ENCODE measurements around the gene C19orf12. TPM values are rescaled to one million over a fixed set of nuclear protein-coding genes. Genes with fewer than 3 reads are reported as not detected.

C19orf12 gene
- total RNA-seq, 6 donors from 2014 or later = 11.4 to 30.4 (median 21.4) TPM

DNA sequence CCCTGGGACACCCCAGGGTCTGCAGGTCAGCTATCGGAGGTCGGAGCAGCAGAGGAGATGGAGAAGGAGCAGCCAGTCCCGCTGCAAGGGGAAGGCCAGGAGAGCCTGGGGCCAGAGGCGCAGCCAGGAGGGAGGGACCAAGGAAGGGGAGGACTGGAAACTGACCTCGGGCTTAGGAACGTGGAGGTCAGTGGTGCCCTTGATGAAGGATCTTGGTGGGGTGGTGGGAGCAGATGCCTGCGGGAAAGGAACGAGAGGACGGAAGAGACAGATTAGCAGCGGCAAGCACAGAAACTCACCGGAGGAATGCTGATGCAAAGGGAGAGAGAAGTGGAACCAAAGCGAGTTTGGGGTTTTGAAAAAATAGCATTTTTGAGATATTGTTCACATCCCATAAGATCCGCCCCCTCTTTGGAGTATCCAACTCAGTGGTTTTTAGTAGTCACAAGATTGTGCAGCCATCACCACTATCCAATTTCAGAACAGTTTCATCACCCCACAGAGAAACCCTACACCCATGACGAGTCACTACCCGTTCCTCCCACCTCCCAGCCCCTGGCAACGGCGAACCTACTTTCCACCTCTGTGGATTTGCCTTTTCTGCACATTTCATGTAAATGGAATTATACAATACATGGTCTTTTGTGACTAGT lies 27.7 kb downstream of the C19orf12 start:
- Histone ChIP-seq H3K4me1 (peaks cover 0 to 3% (median 0%) of the 10 kb centered on the region in 4 donors), H3K27ac (peak overlapping the region in 2 of 4 donors; percentile 44 to 52), H3K36me3 (no peaks in the 10 kb centered on the region), H3K27me3 (no peaks in the 10 kb centered on the region), H3K4me3 (no peak overlapping the region), H3K9me3 (peaks cover 0 to 5% (median 0%) of the 10 kb centered on the region in 4 donors)
- DNase-seq = no peak
- WGBS, 2 donors = 75 to 78% methylated on average over 17 of the region's 17 CpGs
- ATAC-seq (ENCODE audit: low FRiP score in 2 of 2) = peak; percentile 67 to 94
- TF ChIP-seq POLR2A (IDR thresholded peaks at IDR 0.05) (no peak), EP300 (IDR thresholded peaks at IDR 0.05) (no peak), POLR2AphosphoS5 (IDR thresholded peaks at IDR 0.05) (no peak)
- TF ChIP-seq, protein P1, sequence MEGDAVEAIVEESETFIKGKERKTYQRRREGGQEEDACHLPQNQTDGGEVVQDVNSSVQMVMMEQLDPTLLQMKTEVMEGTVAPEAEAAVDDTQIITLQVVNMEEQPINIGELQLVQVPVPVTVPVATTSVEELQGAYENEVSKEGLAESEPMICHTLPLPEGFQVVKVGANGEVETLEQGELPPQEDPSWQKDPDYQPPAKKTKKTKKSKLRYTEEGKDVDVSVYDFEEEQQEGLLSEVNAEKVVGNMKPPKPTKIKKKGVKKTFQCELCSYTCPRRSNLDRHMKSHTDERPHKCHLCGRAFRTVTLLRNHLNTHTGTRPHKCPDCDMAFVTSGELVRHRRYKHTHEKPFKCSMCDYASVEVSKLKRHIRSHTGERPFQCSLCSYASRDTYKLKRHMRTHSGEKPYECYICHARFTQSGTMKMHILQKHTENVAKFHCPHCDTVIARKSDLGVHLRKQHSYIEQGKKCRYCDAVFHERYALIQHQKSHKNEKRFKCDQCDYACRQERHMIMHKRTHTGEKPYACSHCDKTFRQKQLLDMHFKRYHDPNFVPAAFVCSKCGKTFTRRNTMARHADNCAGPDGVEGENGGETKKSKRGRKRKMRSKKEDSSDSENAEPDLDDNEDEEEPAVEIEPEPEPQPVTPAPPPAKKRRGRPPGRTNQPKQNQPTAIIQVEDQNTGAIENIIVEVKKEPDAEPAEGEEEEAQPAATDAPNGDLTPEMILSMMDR (IDR thresholded peaks at IDR 0.05) = no peak

DNA sequence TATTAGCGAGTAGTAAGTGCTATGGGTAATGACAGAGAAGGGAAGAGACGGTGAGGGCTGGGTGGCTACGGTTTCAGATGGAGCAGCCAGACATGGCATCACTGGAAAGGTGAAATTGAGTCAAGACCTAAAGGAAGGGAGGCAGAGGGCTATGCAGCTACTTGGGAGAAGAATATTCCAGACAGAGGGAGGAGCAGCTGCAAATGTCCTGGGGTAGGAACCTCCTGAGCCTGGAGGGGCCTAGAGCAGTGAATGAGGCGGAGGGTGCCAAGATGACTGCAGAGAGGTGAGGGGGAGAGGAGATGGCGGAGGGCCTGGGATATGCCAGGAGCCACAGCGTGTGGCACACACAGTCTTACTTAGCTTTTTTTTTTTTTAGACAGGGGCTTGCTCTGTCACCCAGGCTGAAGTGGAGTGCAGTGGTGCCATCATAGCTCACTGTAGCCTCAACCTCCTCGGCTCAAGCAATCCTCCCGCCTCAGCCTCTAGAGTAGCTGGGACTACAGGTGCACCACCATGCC lies 28.7 kb downstream of the C19orf12 start:
- no peak overlapping the region for H3K27ac ChIP-seq
- H3K4me1 ChIP-seq = peaks cover 4 to 13% (median 6%) of the 10 kb centered on the region in 4 donors
- H3K36me3 ChIP-seq = no peaks in the 10 kb centered on the region
- H3K27me3 ChIP-seq = no peaks in the 10 kb centered on the region
- no peak for ATAC-seq (ENCODE audit: low FRiP score in 2 of 2)
- no peak overlapping the region for H3K4me3 ChIP-seq
- H3K9me3 ChIP-seq = peaks cover 0 to 5% (median 0%) of the 10 kb centered on the region in 4 donors
- TF ChIP-seq POLR2A (IDR thresholded peaks at IDR 0.05) (no peak), POLR2AphosphoS5 (IDR thresholded peaks at IDR 0.05) (no peak), EP300 (IDR thresholded peaks at IDR 0.05) (no peak)
- TF ChIP-seq, protein P1 (IDR thresholded peaks at IDR 0.05) = no peak
- 93 to 96% methylated on average over 8 of the region's 8 CpGs for WGBS, 2 donors
- DNase-seq = no peak

DNA sequence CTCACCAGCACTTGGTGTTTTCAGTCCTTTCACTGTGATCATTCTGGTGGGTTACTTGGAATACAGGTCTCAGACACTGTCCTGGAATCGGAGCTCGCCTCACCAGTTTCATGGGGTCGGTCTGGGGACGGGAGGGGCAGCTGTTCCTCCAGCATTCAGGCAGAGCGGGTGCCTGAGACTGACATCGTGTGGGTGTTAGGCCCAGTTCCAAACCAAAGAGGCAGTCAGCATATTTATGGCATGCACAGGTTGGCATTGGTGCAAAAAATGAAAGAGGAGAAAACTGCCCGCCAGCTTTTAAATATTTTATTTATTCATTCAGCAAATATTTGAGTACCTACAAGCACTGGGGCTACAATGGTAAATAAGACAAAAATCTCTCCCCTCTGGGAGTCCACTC lies 29.7 kb downstream of the C19orf12 start:
- H3K9me3 ChIP-seq = no peaks in the 10 kb centered on the region
- TF ChIP-seq POLR2AphosphoS5 (IDR thresholded peaks at IDR 0.05) = no peak
- WGBS, 2 donors = 65 to 75% methylated on average over 6 to 7 of the region's 7 CpGs
- no peaks in the 10 kb centered on the region for H3K27me3 ChIP-seq
- no peak overlapping the region for H3K4me3 ChIP-seq
- no peak overlapping the region for H3K27ac ChIP-seq
- no peak for ATAC-seq (ENCODE audit: low FRiP score in 2 of 2)
- no peak for DNase-seq
- H3K4me1 ChIP-seq = peaks cover 14 to 23% (median 17%) of the 10 kb centered on the region in 4 donors
- H3K36me3 ChIP-seq = no peaks in the 10 kb centered on the region

DNA sequence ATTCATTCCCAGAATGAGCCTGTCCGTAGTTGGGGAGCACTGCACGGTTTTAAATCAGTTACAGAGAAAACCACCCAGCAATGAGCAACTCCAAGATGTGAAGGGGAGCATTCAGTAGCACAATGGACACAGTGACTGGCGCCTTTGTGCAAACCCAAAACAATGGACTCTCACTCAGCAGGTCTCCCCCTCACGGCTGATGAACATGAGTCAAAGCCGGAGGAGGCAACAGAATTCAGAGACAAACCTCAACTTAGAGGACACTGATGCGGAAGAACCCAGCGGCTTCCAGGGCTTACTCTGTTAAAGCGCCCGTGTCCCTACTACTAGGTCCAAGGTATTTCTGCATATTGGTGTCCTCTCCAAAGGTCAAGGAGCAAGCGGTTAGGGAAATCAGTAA lies 32.1 kb downstream of the C19orf12 start:
- no peak for DNase-seq
- peak overlapping the region in 1 of 4 donors; percentile 72 for H3K27ac ChIP-seq
- H3K9me3 ChIP-seq = no peaks in the 10 kb centered on the region
- 78 to 84% methylated on average over 10 of the region's 10 CpGs for WGBS, 2 donors
- no peak for ATAC-seq (ENCODE audit: low FRiP score in 2 of 2)
- H3K4me1 ChIP-seq = peaks cover 24 to 47% (median 36%) of the 10 kb centered on the region in 4 donors
- TF ChIP-seq POLR2AphosphoS5 (IDR thresholded peaks at IDR 0.05) (no peak), POLR2A (IDR thresholded peaks at IDR 0.05) (no peak), EP300 (IDR thresholded peaks at IDR 0.05) (no peak)
- TF ChIP-seq, protein P1 (IDR thresholded peaks at IDR 0.05) = no peak
- peaks cover 0 to 7% (median 3%) of the 10 kb centered on the region in 4 donors for H3K36me3 ChIP-seq
- H3K27me3 ChIP-seq = no peaks in the 10 kb centered on the region
- H3K4me3 ChIP-seq = no peak overlapping the region

DNA sequence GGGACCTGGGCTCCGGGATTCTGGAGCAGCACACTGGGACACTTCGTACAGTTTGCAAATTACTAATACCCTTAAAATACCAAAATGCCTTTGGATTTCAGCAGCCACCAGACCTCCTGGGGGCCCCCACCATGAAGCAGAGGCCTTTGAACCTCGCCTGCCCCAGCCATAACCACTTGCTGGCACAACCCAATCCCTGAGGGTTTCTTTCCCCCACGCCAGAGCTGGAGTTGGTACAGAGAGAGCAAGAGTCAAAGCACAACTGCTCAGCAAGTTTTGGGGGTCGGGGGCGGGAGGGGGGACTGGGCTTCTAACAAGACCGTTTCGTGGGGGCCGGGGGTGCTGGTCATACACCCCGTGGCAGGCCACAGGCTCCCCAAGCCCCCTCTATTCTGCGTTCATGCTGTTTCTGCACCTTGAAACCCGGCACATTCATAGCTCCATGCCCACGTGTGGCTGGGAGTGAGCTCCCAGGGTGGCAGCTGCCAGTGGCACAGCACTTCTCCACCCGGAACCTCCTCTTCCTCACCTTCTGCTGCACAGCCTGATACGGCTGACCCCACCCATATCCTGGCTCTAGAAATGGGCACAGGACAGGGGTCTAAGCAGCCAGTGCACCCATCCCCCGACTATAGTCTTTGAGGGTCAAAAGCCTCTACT lies 32.7 kb downstream of the C19orf12 start:
- H3K36me3 ChIP-seq = peaks cover 0 to 7% (median 3%) of the 10 kb centered on the region in 4 donors
- no peak for TF ChIP-seq EP300 (IDR thresholded peaks at IDR 0.05)
- 80 to 82% methylated on average over 4 to 16 of the region's 16 CpGs for WGBS, 2 donors
- DNase-seq (no peak), ATAC-seq (ENCODE audit: low FRiP score in 2 of 2) (no peak)
- peaks cover 27 to 53% (median 42%) of the 10 kb centered on the region in 4 donors for H3K4me1 ChIP-seq
- peak overlapping the region; percentile 24 to 72 (median 52) for H3K27ac ChIP-seq
- H3K27me3 ChIP-seq = no peaks in the 10 kb centered on the region
- H3K4me3 ChIP-seq = no peak overlapping the region
- no peaks in the 10 kb centered on the region for H3K9me3 ChIP-seq

Data from upper lobe of left lung (tissue), 6 donors.